RWPE1 (cell line): ENCODE results near the gene TTC31.
A peak's percentile ranks its signal among the peaks of the same experiment; 100 is the strongest.

ENCODE experiments used
- CTCF ChIA-PET: fragments of 350-600 bp; sonication (Branson Sonifier 250); formaldehyde crosslinking; extraction: SDS; loops from one replicate; lab custom pipeline; 2021; lab: Yijun Ruan, JAX
- POLR2A ChIA-PET: fragments of 400-600 bp; formaldehyde crosslinking; extraction: SDS; loops from one replicate; lab custom pipeline; 2020; ENCODE audit warnings: antibody characterized with exemption; ENCODE audit not compliant: low non-redundant PET; lab: Yijun Ruan, JAX
- DNase-seq: peaks from one replicate; pipeline ENCODE4 v3.0.0; 2012; ENCODE audit warnings: low spot score
- H3K27ac ChIP-seq: fragments of 450-650 bp; 2 replicates; pipeline ENCODE4 v1.5.1; 2017
- TF ChIP-seq, protein P1 (sequence below): fragments of 450-650 bp; conservative IDR thresholded peaks from 2 replicates; pipeline ENCODE4 v1.5.1; 2017; ENCODE audit warnings: low read depth, mild to moderate bottlenecking

TTC31 gene

DNA sequence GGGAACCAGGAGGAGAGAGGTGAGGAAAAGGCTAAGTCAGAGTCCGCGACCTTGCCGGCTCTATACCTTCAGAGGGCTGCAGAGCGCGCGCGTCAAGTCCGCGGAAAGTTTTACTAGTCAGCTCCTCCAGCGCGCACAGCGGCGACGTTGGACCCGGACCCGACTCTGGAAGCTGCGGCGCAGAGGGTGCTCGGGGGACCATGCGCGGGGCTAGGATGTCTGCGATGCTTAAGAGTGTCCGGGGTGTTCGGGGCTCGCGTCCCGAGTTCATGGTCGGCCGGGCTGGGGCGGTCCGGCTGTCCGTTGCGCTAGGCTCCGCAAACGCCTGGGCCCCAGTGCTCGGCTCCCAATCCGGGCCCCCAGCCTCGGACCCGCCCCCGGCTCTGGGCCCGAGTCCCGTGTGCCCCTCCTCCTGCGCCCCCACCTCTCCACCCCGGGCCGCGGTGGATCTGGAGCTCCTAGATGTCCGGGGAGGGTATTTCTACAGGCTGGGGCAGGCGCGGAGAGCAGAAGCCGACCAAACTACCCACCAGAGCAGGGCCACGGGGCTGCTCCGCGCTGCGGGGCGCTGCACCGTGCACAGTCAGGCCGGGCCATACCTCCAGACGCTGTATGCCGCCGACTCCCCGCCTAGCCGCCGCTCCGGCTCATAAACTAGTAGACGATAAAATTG, 16.5 kb downstream of the TTC31 start, which contains the start of gene LBX2:
Gene LBX2, minus strand, starts transcription at position 337 of the 673 bp plus-strand sequence. Its CDS starts 66 bp downstream, at position 271.
- no peak within 1 kb of the TSS for H3K27ac ChIP-seq
- POLR2A ChIA-PET = interaction anchor here (0.6 kb wide), 1 partner anchor 28 kb away, joined by 5 read pairs; no protein-coding TSS in a partner anchor
- CTCF ChIA-PET = interaction anchor here (0.6 to 1.8 kb wide), 5 partner anchors 17 to 1189 kb away, joined by 3 to 9 read pairs (median 3); partner anchors contain the start of genes CCDC142 and TTC31

DNA sequence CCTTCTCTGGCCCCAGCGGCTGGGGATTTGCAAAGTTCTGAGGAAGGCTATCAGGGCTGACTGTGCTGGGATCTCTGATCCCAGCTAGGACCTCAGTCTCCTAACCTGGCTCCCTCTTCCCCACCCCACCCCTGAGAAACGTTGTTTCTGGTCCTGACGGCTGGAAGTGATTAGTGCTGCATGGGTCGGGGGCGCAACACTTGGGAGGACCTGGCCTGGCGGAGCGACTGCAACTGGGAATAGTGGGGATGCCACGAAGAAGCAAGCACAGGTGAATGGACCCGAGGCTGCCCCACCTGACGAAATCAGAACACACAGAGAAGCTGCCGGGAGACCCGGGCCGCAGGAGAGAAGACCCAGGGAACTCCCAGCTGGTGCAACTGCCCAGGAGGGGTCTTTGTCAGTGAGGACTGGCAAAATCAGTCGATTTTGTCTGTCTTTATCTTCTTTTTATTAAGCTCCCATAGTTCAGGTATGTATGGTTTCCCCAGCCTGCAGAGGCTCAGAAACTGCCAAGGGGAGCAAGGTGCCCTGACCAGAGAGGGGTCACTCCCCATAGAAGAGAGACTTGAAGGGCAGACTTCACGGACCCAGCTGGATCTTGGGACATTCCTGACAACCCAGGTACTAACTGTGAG, 17.2 kb downstream of the TTC31 start:
- H3K27ac ChIP-seq = no peak overlapping the region
- CTCF ChIA-PET = interaction anchor here (0.7 to 1.8 kb wide), 3 partner anchors 17 to 317 kb away, joined by 3 to 9 read pairs (median 4); partner anchors contain the start of genes CCDC142 and TTC31
- POLR2A ChIA-PET = interaction anchor here (1.3 kb wide), 1 partner anchor 17 kb away, joined by 5 read pairs; the partner anchor contains the start of genes CCDC142 and TTC31
- no peak for DNase-seq
- TF ChIP-seq, protein P1, sequence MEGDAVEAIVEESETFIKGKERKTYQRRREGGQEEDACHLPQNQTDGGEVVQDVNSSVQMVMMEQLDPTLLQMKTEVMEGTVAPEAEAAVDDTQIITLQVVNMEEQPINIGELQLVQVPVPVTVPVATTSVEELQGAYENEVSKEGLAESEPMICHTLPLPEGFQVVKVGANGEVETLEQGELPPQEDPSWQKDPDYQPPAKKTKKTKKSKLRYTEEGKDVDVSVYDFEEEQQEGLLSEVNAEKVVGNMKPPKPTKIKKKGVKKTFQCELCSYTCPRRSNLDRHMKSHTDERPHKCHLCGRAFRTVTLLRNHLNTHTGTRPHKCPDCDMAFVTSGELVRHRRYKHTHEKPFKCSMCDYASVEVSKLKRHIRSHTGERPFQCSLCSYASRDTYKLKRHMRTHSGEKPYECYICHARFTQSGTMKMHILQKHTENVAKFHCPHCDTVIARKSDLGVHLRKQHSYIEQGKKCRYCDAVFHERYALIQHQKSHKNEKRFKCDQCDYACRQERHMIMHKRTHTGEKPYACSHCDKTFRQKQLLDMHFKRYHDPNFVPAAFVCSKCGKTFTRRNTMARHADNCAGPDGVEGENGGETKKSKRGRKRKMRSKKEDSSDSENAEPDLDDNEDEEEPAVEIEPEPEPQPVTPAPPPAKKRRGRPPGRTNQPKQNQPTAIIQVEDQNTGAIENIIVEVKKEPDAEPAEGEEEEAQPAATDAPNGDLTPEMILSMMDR = no peak

More for the DNA sequence above, 16.5 kb downstream of the TTC31 start, which contains the start of gene LBX2:
- TF ChIP-seq, protein P1 = no peak
- DNase-seq = no peak

- no peak overlapping the region for H3K27ac ChIP-seq
- ChIA-PET CTCF (interaction anchor here (1.1 to 1.8 kb wide), 2 partner anchors 18 to 31 kb away, joined by 4 to 9 read pairs; partner anchors contain the start of genes CCDC142 and TTC31), POLR2A (interaction anchor here (1.3 kb wide), 1 partner anchor 18 kb away, joined by 5 read pairs; the partner anchor contains the start of genes CCDC142 and TTC31)
- TF ChIP-seq, protein P1 = no peak
- DNase-seq = no peak
Measured at GRCh38 chr2:74500578-74500946, 17.7 kb downstream of the TTC31 start.

- ChIA-PET CTCF (interaction anchor here (0.6 to 1.8 kb wide), 2 partner anchors 19 to 43 kb away, joined by 3 to 9 read pairs; partner anchors contain the start of genes CCDC142 and TTC31), POLR2A (no interaction called here)
- no peak for DNase-seq
- TF ChIP-seq, protein P1 = no peak
- H3K27ac ChIP-seq = no peak overlapping the region
Measured at GRCh38 chr2:74501335-74502071, 18.6 kb downstream of the TTC31 start.

GRCh38 chr2:74502147-74502719, 19.4 kb downstream of the TTC31 start:
- no peak for DNase-seq
- TF ChIP-seq, protein P1 = no peak
- peak overlapping the region; percentile 96; the same call in 1 of the 2 replicates for H3K27ac ChIP-seq
- ChIA-PET CTCF (interaction anchor here (0.6 kb wide), 1 partner anchor 43 kb away, joined by 3 read pairs; no protein-coding TSS in a partner anchor), POLR2A (no interaction called here)
